ENCODE data around the gene MCM9.

The MCM9 gene

GRCh38 chr6:118970866-118971265 lies 35.9 kb upstream of the MCM9 start:
- TF ChIP-seq, protein P1, sequence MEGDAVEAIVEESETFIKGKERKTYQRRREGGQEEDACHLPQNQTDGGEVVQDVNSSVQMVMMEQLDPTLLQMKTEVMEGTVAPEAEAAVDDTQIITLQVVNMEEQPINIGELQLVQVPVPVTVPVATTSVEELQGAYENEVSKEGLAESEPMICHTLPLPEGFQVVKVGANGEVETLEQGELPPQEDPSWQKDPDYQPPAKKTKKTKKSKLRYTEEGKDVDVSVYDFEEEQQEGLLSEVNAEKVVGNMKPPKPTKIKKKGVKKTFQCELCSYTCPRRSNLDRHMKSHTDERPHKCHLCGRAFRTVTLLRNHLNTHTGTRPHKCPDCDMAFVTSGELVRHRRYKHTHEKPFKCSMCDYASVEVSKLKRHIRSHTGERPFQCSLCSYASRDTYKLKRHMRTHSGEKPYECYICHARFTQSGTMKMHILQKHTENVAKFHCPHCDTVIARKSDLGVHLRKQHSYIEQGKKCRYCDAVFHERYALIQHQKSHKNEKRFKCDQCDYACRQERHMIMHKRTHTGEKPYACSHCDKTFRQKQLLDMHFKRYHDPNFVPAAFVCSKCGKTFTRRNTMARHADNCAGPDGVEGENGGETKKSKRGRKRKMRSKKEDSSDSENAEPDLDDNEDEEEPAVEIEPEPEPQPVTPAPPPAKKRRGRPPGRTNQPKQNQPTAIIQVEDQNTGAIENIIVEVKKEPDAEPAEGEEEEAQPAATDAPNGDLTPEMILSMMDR (IDR thresholded peaks at IDR 0.05; ENCODE audit: extremely low read depth, missing control alignments), result no peak

GRCh38 chr6:118968416-118968815 lies 33.5 kb upstream of the MCM9 start:
- DNase-seq (ENCODE audit: low spot score), result no peak
- TF ChIP-seq, protein P1 (IDR thresholded peaks at IDR 0.05; ENCODE audit: extremely low read depth, missing control alignments), result no peak

More at GRCh38 chr6:118970866-118971265, 35.9 kb upstream of the MCM9 start:
- DNase-seq (ENCODE audit: low spot score), result no peak

GRCh38 chr6:118967239-118967638 lies 32.3 kb upstream of the MCM9 start:
- TF ChIP-seq, protein P1 (IDR thresholded peaks at IDR 0.05; ENCODE audit: extremely low read depth, missing control alignments), result no peak
- no peak for DNase-seq (ENCODE audit: low spot score)

DNA sequence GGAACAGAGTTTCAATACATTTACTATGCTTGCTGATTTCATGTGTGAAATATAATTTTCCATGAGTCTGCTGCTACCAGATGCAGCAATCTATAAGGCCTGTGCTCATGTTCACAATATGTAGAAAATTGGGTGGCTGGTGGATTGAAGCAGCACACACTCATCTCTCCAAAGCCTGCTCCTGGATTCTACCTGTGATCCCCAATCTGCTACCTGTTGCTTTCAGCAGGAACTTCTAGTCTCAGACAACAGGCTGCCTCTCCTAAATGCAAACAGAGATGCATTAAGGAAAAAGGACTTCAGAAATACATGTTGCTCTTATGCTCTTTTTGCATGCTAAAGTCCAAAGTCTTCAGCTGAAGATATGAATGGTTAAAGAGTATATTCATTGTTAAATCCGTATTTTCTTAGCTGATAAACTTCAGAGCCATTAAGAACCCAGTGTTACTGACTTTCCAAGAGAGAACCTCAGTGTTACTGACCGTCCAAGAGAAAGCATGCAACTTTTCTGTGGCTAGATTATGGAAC lies 30.9 kb upstream of the MCM9 start:
- TF ChIP-seq, protein P1 (IDR thresholded peaks at IDR 0.05; ENCODE audit: extremely low read depth, missing control alignments), result no peak
- DNase-seq (ENCODE audit: low spot score), result no peak

DNA sequence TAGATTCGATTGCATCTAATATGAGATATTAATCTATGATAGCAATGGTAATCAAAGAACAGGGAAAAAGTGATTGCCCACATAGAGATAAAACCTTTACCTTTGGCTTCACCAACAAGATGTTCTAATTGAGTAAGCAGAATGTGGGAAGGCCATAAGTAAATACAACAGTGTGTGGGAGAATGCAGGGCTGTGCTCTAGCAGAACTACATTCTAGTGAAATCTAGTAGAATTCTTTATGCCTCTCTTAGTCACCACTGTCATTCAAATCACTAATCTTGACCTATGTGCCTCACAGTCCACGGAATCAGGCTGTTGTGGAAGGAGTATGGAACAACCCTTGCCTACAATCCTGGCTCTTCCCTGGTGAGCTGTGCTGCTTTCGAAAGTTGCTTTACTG lies 30.4 kb upstream of the MCM9 start:
- DNase-seq (ENCODE audit: low spot score), result no peak
- TF ChIP-seq, protein P1 (IDR thresholded peaks at IDR 0.05; ENCODE audit: extremely low read depth, missing control alignments), result no peak

DNA sequence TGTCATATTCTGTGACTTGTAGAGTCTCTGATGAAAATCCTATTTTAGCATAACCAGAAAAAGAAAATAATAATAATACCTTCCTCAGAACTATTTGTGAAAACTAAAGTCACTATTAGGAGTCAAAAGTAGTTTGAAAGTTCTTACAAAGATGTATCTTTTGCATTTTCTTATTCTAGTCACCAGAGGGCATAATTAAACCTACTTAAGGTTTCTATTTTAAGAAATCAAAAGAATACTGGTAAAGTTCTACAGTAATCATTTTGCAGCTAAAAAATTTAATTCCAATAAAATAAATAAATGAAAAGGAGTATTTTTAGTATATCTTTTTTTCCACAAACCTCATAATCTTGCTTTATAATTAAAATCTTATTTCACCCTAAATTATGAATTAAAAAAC lies 28.0 kb upstream of the MCM9 start:
- DNase-seq (ENCODE audit: low spot score), result no peak
- TF ChIP-seq, protein P1 (IDR thresholded peaks at IDR 0.05; ENCODE audit: extremely low read depth, missing control alignments), result no peak

- TF ChIP-seq, protein P1 (IDR thresholded peaks at IDR 0.05; ENCODE audit: extremely low read depth, missing control alignments), result no peak
- DNase-seq (ENCODE audit: low spot score), result no peak
These were observed 24.9 kb upstream of the MCM9 start for GRCh38 chr6:118959903-118960302.
